GM23338 (cell line): ENCODE data around the gene GLIS2. TPM values are rescaled to one million over a fixed set of nuclear protein-coding genes. Genes with fewer than 3 reads are reported as not detected.

Experiments
- ATAC-seq: fragments of 200-7000 bp; cut with Tn5 transposase; 3 replicates; pipeline ENCODE4 v1.9.1; 2020
- DNase-seq: peaks from one replicate; pipeline ENCODE4 v3.0.0-alpha.2; 2015; ENCODE audit warnings: low spot score
- H2AFZ ChIP-seq: fragments of 200-600 bp; sonication (generic); 2 replicates; pipeline ENCODE4 v1.8.0; 2016; ENCODE audit warnings: antibody characterized with exemption, mild to moderate bottlenecking, moderate library complexity
- H3F3A ChIP-seq: fragments of 200-600 bp; sonication (generic); replicated peaks from 2 replicates; pipeline ENCODE4 v1.8.0; 2017; ENCODE audit warnings: antibody characterized with exemption, mixed run types, low read depth
- H3K27ac ChIP-seq: fragments of 200-600 bp; sonication (generic); 2 replicates; pipeline ENCODE4 v1.6.1; 2016; ENCODE audit warnings: low read depth
- H3K27me3 ChIP-seq: fragments of 200-600 bp; sonication (generic); 2 replicates; pipeline ENCODE4 v1.8.0; 2016; ENCODE audit warnings: mild to moderate bottlenecking, mixed run types, moderate library complexity; ENCODE audit not compliant: insufficient read depth
- H3K36me3 ChIP-seq: fragments of 200-600 bp; sonication (generic); 2 replicates; pipeline ENCODE4 v1.8.0; 2016; ENCODE audit warnings: mild to moderate bottlenecking; ENCODE audit not compliant: insufficient read depth
- H3K4me1 ChIP-seq: fragments of 200-600 bp; sonication (generic); 2 replicates; pipeline ENCODE4 v1.8.0; 2016; ENCODE audit warnings: mild to moderate bottlenecking, moderate library complexity; ENCODE audit not compliant: insufficient read depth
- H3K4me2 ChIP-seq: fragments of 200-600 bp; sonication (generic); 2 replicates; pipeline ENCODE4 v1.7.1; 2017; ENCODE audit warnings: mixed run types
- H3K4me3 ChIP-seq: fragments of 200-600 bp; sonication (generic); 2 replicates; pipeline ENCODE4 v1.6.1; 2016; ENCODE audit warnings: mixed run types
- H3K79me2 ChIP-seq: fragments of 200-600 bp; sonication (generic); replicated peaks from 2 replicates; pipeline ENCODE4 v1.8.0; 2017; ENCODE audit warnings: mild to moderate bottlenecking; ENCODE audit not compliant: insufficient read depth
- H3K9me2 ChIP-seq: fragments of 200-600 bp; sonication (generic); 2 replicates; pipeline ENCODE4 v1.8.0; 2017; ENCODE audit not compliant: insufficient read depth
- H4K20me1 ChIP-seq: fragments of 200-600 bp; sonication (generic); replicated peaks from 2 replicates; pipeline ENCODE4 v1.8.0; 2017; ENCODE audit warnings: mild to moderate bottlenecking; ENCODE audit not compliant: insufficient read depth
- H3K27ac Mint-ChIP-seq: 2 replicates; pipeline ENCODE4 v1.8.0; 2020; ENCODE audit warnings: inconsistent platforms, mild to moderate bottlenecking, moderate library complexity, mixed read lengths
- H3K27me3 Mint-ChIP-seq: 3 replicates; pipeline ENCODE4 v1.8.0; 2022; ENCODE audit warnings: low read depth, mild to moderate bottlenecking, moderate library complexity, mixed read lengths, inconsistent platforms; ENCODE audit not compliant: insufficient read depth, poor library complexity
- H3K36me3 Mint-ChIP-seq: 3 replicates; pipeline ENCODE4 v1.8.0; 2021; ENCODE audit warnings: low read depth, mild to moderate bottlenecking, inconsistent platforms, moderate library complexity, mixed read lengths
- H3K4me1 Mint-ChIP-seq: 3 replicates; pipeline ENCODE4 v1.8.0; 2020; ENCODE audit warnings: mild to moderate bottlenecking, inconsistent platforms, mixed read lengths
- H3K4me3 Mint-ChIP-seq: 3 replicates; pipeline ENCODE4 v1.8.0; 2021; ENCODE audit warnings: moderate library complexity, mild to moderate bottlenecking, inconsistent platforms, mixed read lengths
- H3K9me3 Mint-ChIP-seq: 3 replicates; pipeline ENCODE4 v1.8.0; 2020; ENCODE audit warnings: moderate library complexity, mild to moderate bottlenecking, inconsistent platforms, mixed read lengths
- CREB1 ChIP-seq: fragments of 250-450 bp; sonication (Bioruptor Pico); IDR thresholded peaks from 2 replicates; pipeline ENCODE4 v1.5.0; 2020; ENCODE audit warnings: low read depth, mild to moderate bottlenecking, moderate library complexity
- CTCF ChIP-seq, 2 experiments: fragments of 200-600 bp in 1 of 2; sonication (generic) in 1 of 2; conservative IDR thresholded peaks; 2 replicates each; pipeline versions ENCODE4 v1.5.1 to v1.6.1; 2016 to 2017; ENCODE audit warnings: antibody characterized with exemption in 2 of 2, low read depth in 2 of 2, mild to moderate bottlenecking in 2 of 2, moderate library complexity in 1 of 2
- EZH2 ChIP-seq: fragments of 200-600 bp; sonication (generic); IDR thresholded peaks from one replicate; pipeline ENCODE4 v1.8.0; 2017; ENCODE audit warnings: antibody characterized with exemption, mild to moderate bottlenecking, low read depth; ENCODE audit not compliant: unreplicated experiment
- EZH2phosphoT487 ChIP-seq: fragments of 200-600 bp; sonication (generic); IDR thresholded peaks from one replicate; pipeline ENCODE4 v1.8.1; 2018; ENCODE audit warnings: antibody characterized with exemption; ENCODE audit not compliant: unreplicated experiment
- JUNB ChIP-seq: IDR thresholded peaks from one replicate; pipeline ENCODE4 v1.6.1; 2016; ENCODE audit warnings: antibody characterized with exemption; ENCODE audit not compliant: unreplicated experiment
- NANOG ChIP-seq: IDR thresholded peaks from 2 replicates; pipeline ENCODE4 v1.6.1; 2016; ENCODE audit warnings: antibody characterized with exemption, borderline replicate concordance
- POLR2AphosphoS5 ChIP-seq: IDR thresholded peaks from 2 replicates; pipeline ENCODE4 v1.6.1; 2016; ENCODE audit warnings: antibody characterized with exemption, low read depth
- STAT1 ChIP-seq: IDR thresholded peaks from one replicate; pipeline ENCODE4 v1.6.1; 2016; ENCODE audit warnings: antibody characterized with exemption; ENCODE audit not compliant: unreplicated experiment
- ZNF114 ChIP-seq: fragments of 250-450 bp; sonication (Bioruptor Pico); IDR thresholded peaks from 2 replicates; pipeline ENCODE4 v1.5.0; 2020; ENCODE audit warnings: mild to moderate bottlenecking, moderate library complexity
- ZNF331 ChIP-seq: fragments of 250-450 bp; sonication (Bioruptor Pico); IDR thresholded peaks from 2 replicates; pipeline ENCODE4 v1.5.0; 2020; ENCODE audit warnings: low read depth, mild to moderate bottlenecking, moderate library complexity
- polyA plus RNA-seq: library from polyadenylated mRNA; unstranded; fragments of >200 nt; fragmentation: Nextera tagmentation; extraction: Ambion mirVana; gene quantifications from 2 replicates; pipeline ENCODE4 v1.2.1, GENCODE V29; 2016
- total RNA-seq: library from RNA; depleted of rRNA; stranded (reverse); fragments of >200 nt; shearing (Covaris generic); gene quantifications from 2 replicates; pipeline ENCODE4 v1.2.3, GENCODE V29; 2014
- TF ChIP-seq, protein P1 (sequence below): IDR thresholded peaks from 2 replicates; pipeline ENCODE4 v1.6.1; 2016; ENCODE audit warnings: antibody characterized with exemption
- TF ChIP-seq, protein P2 (sequence below): IDR thresholded peaks from one replicate; pipeline ENCODE4 v1.6.1; 2018; ENCODE audit warnings: antibody characterized with exemption; ENCODE audit not compliant: unreplicated experiment
- TF ChIP-seq, protein P3 (sequence below): fragments of 250-450 bp; sonication (Bioruptor Pico); IDR thresholded peaks from 2 replicates; pipeline ENCODE4 v1.5.0; 2020; ENCODE audit warnings: mild to moderate bottlenecking, moderate library complexity

The GLIS2 gene
- total and polyA plus RNA-seq, 2 experiments from 2014 or later, result 8.2 to 10.2 TPM

- Histone ChIP-seq H3K27ac (peak overlapping the region; percentile 76; the same call in 1 of the 2 replicates), H3K36me3 (no peaks in the 10 kb centered on the region), H3K4me2 (no peak overlapping the region), H3K79me2 (no peaks in the 10 kb centered on the region), H3K27me3 (no peaks in the 10 kb centered on the region), H2AFZ (no peak overlapping the region), H3K9me2 (no peaks in the 10 kb centered on the region), H3F3A (peaks cover 12% of the 10 kb centered on the region), H4K20me1 (no peaks in the 10 kb centered on the region), H3K4me1 (peaks cover 28% of the 10 kb centered on the region), H3K4me3 (no peak overlapping the region)
- peaks cover 14% of the 10 kb centered on the region for H3K27me3 Mint-ChIP-seq
- H3K4me3 Mint-ChIP-seq, result no peak overlapping the region
- H3K27ac Mint-ChIP-seq, result peak overlapping the region; percentile 33; the same call in 1 of the 2 replicates
- peak; percentile 60 for DNase-seq
- TF ChIP-seq ZNF331 (CRISPR knock-in tag), result no peak
- TF ChIP-seq, protein P1, sequence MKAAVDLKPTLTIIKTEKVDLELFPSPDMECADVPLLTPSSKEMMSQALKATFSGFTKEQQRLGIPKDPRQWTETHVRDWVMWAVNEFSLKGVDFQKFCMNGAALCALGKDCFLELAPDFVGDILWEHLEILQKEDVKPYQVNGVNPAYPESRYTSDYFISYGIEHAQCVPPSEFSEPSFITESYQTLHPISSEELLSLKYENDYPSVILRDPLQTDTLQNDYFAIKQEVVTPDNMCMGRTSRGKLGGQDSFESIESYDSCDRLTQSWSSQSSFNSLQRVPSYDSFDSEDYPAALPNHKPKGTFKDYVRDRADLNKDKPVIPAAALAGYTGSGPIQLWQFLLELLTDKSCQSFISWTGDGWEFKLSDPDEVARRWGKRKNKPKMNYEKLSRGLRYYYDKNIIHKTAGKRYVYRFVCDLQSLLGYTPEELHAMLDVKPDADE, result no peak
- TF ChIP-seq, protein P2, sequence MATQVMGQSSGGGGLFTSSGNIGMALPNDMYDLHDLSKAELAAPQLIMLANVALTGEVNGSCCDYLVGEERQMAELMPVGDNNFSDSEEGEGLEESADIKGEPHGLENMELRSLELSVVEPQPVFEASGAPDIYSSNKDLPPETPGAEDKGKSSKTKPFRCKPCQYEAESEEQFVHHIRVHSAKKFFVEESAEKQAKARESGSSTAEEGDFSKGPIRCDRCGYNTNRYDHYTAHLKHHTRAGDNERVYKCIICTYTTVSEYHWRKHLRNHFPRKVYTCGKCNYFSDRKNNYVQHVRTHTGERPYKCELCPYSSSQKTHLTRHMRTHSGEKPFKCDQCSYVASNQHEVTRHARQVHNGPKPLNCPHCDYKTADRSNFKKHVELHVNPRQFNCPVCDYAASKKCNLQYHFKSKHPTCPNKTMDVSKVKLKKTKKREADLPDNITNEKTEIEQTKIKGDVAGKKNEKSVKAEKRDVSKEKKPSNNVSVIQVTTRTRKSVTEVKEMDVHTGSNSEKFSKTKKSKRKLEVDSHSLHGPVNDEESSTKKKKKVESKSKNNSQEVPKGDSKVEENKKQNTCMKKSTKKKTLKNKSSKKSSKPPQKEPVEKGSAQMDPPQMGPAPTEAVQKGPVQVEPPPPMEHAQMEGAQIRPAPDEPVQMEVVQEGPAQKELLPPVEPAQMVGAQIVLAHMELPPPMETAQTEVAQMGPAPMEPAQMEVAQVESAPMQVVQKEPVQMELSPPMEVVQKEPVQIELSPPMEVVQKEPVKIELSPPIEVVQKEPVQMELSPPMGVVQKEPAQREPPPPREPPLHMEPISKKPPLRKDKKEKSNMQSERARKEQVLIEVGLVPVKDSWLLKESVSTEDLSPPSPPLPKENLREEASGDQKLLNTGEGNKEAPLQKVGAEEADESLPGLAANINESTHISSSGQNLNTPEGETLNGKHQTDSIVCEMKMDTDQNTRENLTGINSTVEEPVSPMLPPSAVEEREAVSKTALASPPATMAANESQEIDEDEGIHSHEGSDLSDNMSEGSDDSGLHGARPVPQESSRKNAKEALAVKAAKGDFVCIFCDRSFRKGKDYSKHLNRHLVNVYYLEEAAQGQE, result no peak
- TF ChIP-seq CTCF (conservative IDR thresholded peaks at IDR 0.05; ENCODE audit: low read depth in 2 of 2), result no peak; a peak in 1 of 4 replicates
- no peak for TF ChIP-seq EZH2phosphoT487
- TF ChIP-seq NANOG, result no peak
- no peak for TF ChIP-seq JUNB
- no peak for TF ChIP-seq CREB1 (CRISPR knock-in tag)
- TF ChIP-seq POLR2AphosphoS5, result no peak
- no peak for TF ChIP-seq STAT1
- no peak for TF ChIP-seq ZNF114 (CRISPR knock-in tag)
- TF ChIP-seq, protein P3, sequence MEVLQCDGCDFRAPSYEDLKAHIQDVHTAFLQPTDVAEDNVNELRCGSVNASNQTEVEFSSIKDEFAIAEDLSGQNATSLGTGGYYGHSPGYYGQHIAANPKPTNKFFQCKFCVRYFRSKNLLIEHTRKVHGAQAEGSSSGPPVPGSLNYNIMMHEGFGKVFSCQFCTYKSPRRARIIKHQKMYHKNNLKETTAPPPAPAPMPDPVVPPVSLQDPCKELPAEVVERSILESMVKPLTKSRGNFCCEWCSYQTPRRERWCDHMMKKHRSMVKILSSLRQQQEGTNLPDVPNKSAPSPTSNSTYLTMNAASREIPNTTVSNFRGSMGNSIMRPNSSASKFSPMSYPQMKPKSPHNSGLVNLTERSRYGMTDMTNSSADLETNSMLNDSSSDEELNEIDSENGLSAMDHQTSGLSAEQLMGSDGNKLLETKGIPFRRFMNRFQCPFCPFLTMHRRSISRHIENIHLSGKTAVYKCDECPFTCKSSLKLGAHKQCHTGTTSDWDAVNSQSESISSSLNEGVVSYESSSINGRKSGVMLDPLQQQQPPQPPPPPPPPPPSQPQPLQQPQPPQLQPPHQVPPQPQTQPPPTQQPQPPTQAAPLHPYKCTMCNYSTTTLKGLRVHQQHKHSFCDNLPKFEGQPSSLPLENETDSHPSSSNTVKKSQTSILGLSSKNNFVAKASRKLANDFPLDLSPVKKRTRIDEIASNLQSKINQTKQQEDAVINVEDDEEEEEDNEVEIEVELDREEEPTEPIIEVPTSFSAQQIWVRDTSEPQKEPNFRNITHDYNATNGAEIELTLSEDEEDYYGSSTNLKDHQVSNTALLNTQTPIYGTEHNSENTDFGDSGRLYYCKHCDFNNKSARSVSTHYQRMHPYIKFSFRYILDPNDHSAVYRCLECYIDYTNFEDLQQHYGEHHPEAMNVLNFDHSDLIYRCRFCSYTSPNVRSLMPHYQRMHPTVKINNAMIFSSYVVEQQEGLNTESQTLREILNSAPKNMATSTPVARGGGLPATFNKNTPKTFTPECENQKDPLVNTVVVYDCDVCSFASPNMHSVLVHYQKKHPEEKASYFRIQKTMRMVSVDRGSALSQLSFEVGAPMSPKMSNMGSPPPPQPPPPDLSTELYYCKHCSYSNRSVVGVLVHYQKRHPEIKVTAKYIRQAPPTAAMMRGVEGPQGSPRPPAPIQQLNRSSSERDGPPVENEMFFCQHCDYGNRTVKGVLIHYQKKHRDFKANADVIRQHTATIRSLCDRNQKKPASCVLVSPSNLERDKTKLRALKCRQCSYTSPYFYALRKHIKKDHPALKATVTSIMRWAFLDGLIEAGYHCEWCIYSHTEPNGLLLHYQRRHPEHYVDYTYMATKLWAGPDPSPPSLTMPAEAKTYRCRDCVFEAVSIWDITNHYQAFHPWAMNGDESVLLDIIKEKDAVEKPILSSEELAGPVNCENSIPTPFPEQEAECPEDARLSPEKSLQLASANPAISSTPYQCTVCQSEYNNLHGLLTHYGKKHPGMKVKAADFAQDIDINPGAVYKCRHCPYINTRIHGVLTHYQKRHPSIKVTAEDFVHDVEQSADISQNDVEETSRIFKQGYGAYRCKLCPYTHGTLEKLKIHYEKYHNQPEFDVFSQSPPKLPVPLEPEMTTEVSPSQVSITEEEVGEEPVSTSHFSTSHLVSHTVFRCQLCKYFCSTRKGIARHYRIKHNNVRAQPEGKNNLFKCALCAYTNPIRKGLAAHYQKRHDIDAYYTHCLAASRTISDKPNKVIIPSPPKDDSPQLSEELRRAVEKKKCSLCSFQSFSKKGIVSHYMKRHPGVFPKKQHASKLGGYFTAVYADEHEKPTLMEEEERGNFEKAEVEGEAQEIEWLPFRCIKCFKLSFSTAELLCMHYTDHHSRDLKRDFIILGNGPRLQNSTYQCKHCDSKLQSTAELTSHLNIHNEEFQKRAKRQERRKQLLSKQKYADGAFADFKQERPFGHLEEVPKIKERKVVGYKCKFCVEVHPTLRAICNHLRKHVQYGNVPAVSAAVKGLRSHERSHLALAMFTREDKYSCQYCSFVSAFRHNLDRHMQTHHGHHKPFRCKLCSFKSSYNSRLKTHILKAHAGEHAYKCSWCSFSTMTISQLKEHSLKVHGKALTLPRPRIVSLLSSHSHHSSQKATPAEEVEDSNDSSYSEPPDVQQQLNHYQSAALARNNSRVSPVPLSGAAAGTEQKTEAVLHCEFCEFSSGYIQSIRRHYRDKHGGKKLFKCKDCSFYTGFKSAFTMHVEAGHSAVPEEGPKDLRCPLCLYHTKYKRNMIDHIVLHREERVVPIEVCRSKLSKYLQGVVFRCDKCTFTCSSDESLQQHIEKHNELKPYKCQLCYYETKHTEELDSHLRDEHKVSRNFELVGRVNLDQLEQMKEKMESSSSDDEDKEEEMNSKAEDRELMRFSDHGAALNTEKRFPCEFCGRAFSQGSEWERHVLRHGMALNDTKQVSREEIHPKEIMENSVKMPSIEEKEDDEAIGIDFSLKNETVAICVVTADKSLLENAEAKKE, result no peak
- TF ChIP-seq EZH2, result no peak
- H3K4me1 Mint-ChIP-seq, result peaks cover 42% of the 10 kb centered on the region
- ATAC-seq, result no peak
- no peaks in the 10 kb centered on the region; the same call in 2 of the 3 replicates for H3K36me3 Mint-ChIP-seq
- H3K9me3 Mint-ChIP-seq, result no peaks in the 10 kb centered on the region
These were observed 25.5 kb upstream of the GLIS2 start for GRCh38 chr16:4290236-4290830.
